ENCODE results near the gene MNAT1. TPM values are rescaled to one million over a fixed set of nuclear protein-coding genes. Genes with fewer than 3 reads are reported as not detected.
"Not testable (repeated sequence)": the region's sequence is repeated elsewhere in the genome, so short reads cannot be mapped to it uniquely, and the experiment has no call there.

The MNAT1 gene
- polyA plus RNA-seq, 3 donors, result 4.1 to 5.8 (median 4.5) TPM

DNA sequence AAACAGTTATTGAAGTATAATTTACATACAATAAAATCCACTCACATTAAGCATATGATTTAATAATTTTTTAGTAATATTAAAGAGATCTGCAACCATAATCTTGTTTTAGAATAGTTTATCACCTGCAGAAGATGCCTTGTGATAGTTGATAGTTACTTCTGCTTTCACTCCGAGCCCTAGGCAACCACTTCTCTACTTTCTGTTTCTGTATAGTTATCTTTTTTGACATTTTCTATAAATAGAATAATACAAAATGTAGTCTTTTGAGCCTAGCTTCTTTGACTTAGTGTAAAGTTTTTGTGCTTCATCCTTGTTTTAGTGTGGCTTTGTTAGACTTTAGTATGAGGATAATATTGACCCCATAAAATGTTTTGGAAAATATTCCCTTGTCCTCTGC lies 111.0 kb downstream of the MNAT1 start:
- Histone ChIP-seq H3K9me3 (replicated peaks in 1 of 2; ENCODE audit: control insufficient read depth in 1 of 2, insufficient read depth in 1 of 2, low read length in 2 of 2) (peaks cover 3 to 18% of the 10 kb centered on the region in 2 donors), H3K4me1 (ENCODE audit: control insufficient read depth in 1 of 2, insufficient read depth in 2 of 2, low read length in 2 of 2) (peaks cover 5 to 13% of the 10 kb centered on the region in 2 donors), H3K4me3 (replicated peaks in 1 of 3; ENCODE audit: low read depth in 2 of 3, low read length in 3 of 3) (peak overlapping the region in 2 of 3 experiments; percentile 13 to 50), H3K27me3 (ENCODE audit: control insufficient read depth in 2 of 2, insufficient read depth in 2 of 2, low read length in 2 of 2) (no peaks in the 10 kb centered on the region), H3K4me2 (replicated peaks; ENCODE audit: extremely low read depth, low read length, poor library complexity, severe bottlenecking) (peak overlapping the region; percentile 62), H3K36me3 (replicated peaks in 1 of 2; ENCODE audit: control insufficient read depth in 1 of 2, insufficient read depth in 2 of 2, low read length in 2 of 2) (no peaks in the 10 kb centered on the region), H3K79me2 (ENCODE audit: insufficient read depth, low read length) (no peaks in the 10 kb centered on the region), H2AFZ (ENCODE audit: insufficient read depth, low read depth, low read length, poor library complexity, severe bottlenecking) (no peak overlapping the region), H3K27ac (ENCODE audit: low read depth in 1 of 2, low read length in 2 of 2) (peak overlapping the region in 1 of 2 donors; percentile 63), H4K20me1 (ENCODE audit: insufficient read depth, low read length) (no peaks in the 10 kb centered on the region), H3K9ac (ENCODE audit: insufficient read depth, low read length, poor library complexity, severe bottlenecking) (no peak overlapping the region)
- peaks cover 9 to 27% (median 17%) of the 10 kb centered on the region in 7 donors for H3K9me3 Mint-ChIP-seq
- H3K27me3 Mint-ChIP-seq (ENCODE audit: low read depth in 3 of 3), result no peaks in the 10 kb centered on the region
- TF ChIP-seq, protein P1, sequence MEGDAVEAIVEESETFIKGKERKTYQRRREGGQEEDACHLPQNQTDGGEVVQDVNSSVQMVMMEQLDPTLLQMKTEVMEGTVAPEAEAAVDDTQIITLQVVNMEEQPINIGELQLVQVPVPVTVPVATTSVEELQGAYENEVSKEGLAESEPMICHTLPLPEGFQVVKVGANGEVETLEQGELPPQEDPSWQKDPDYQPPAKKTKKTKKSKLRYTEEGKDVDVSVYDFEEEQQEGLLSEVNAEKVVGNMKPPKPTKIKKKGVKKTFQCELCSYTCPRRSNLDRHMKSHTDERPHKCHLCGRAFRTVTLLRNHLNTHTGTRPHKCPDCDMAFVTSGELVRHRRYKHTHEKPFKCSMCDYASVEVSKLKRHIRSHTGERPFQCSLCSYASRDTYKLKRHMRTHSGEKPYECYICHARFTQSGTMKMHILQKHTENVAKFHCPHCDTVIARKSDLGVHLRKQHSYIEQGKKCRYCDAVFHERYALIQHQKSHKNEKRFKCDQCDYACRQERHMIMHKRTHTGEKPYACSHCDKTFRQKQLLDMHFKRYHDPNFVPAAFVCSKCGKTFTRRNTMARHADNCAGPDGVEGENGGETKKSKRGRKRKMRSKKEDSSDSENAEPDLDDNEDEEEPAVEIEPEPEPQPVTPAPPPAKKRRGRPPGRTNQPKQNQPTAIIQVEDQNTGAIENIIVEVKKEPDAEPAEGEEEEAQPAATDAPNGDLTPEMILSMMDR (IDR thresholded peaks at IDR 0.05), result no peak
- peak; percentile 7 to 34 (median 23) for DNase-seq
- peaks cover 16 to 21% of the 10 kb centered on the region in 2 donors for H3K36me3 Mint-ChIP-seq
- H3K27ac Mint-ChIP-seq, result peak overlapping the region in 4 of 7 donors; percentile 47 to 90 (median 70)
- peaks cover 9% of the 10 kb centered on the region for H3K4me1 Mint-ChIP-seq
- peak overlapping the region in 1 of 2 donors; percentile 80 for H3K4me3 Mint-ChIP-seq
- intact Hi-C loops (cut with micrococcal nuclease), result no loop called here
- no CpG with 5 or more reads among the region's 1 CpG for WGBS (ENCODE audit: insufficient coverage)

DNA sequence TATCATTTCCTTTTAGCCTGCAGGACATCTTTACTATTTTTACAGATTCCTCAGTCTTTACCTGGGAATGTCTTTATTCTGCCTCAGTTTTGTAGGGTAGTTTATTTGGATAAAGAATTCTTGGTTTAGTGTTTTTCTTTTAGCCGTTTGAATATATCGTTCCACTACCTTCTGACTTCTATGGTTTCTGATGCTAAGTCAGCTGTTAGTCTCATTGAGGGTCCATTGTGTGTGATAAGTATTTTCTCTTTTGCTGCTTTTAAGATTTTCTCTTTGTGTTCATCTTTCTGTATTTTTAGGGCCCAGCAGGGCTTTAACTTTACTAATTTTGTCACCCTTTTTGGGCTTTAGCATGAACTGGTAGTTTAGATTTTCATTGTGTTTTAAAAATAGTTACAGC lies 113.5 kb downstream of the MNAT1 start:
- no peaks in the 10 kb centered on the region for H3K79me2 ChIP-seq (ENCODE audit: insufficient read depth, low read length)
- 100% methylated on average over 1 of the region's 2 CpGs for WGBS (ENCODE audit: insufficient coverage)
- TF ChIP-seq, protein P1 (IDR thresholded peaks at IDR 0.05), result no peak
- H3K9ac ChIP-seq (ENCODE audit: insufficient read depth, low read length, poor library complexity, severe bottlenecking), result no peak overlapping the region
- Mint-ChIP-seq H3K36me3 (peaks cover 22 to 31% of the 10 kb centered on the region in 2 donors), H3K4me1 (peaks cover 9% of the 10 kb centered on the region), H3K27me3 (ENCODE audit: low read depth in 3 of 3) (peaks cover 0 to 2% (median 0%) of the 10 kb centered on the region in 3 donors), H3K4me3 (no peak overlapping the region), H3K9me3 (peaks cover 12 to 31% (median 21%) of the 10 kb centered on the region in 7 donors), H3K27ac (no peak overlapping the region)
- peaks cover 3 to 18% of the 10 kb centered on the region in 2 donors for H3K9me3 ChIP-seq (replicated peaks in 1 of 2; ENCODE audit: control insufficient read depth in 1 of 2, insufficient read depth in 1 of 2, low read length in 2 of 2)
- DNase-seq, result no peak
- H2AFZ ChIP-seq (ENCODE audit: insufficient read depth, low read depth, low read length, poor library complexity, severe bottlenecking), result no peak overlapping the region
- H3K27me3 ChIP-seq (ENCODE audit: control insufficient read depth in 2 of 2, insufficient read depth in 2 of 2, low read length in 2 of 2), result no peaks in the 10 kb centered on the region
- no peak overlapping the region for H3K4me2 ChIP-seq (replicated peaks; ENCODE audit: extremely low read depth, low read length, poor library complexity, severe bottlenecking)
- H3K4me1 ChIP-seq (ENCODE audit: control insufficient read depth in 1 of 2, insufficient read depth in 2 of 2, low read length in 2 of 2), result peaks cover 5 to 13% of the 10 kb centered on the region in 2 donors
- intact Hi-C loops (cut with micrococcal nuclease), result no loop called here
- H3K4me3 ChIP-seq (replicated peaks in 1 of 3; ENCODE audit: low read depth in 2 of 3, low read length in 3 of 3), result no peak overlapping the region
- no peak overlapping the region for H3K27ac ChIP-seq (ENCODE audit: low read depth in 1 of 2, low read length in 2 of 2)
- no peaks in the 10 kb centered on the region for H3K36me3 ChIP-seq (replicated peaks in 1 of 2; ENCODE audit: control insufficient read depth in 1 of 2, insufficient read depth in 2 of 2, low read length in 2 of 2)
- no peaks in the 10 kb centered on the region for H4K20me1 ChIP-seq (ENCODE audit: insufficient read depth, low read length)

DNA sequence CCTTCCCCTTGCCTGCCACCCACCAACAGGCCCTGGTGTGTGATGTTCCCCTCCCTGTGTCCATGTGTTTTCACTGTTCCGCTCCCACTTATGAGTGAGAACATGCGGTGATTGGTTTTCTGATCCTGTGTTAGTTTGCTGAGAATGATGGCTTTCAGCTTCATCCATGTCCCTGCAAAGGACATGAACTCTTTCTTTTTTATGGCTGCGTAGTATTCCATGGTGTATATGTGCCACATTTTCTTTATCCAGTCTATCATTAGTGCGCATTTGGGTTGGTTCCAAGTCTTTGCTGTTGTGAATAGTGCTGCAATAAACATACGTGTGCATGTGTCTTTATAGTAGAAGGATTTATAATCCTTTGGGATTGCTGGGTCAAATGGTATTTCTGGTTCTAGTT lies 117.1 kb downstream of the MNAT1 start:
- peaks cover 32 to 41% of the 10 kb centered on the region in 2 donors for H3K36me3 Mint-ChIP-seq
- H3K36me3 ChIP-seq (replicated peaks in 1 of 2; ENCODE audit: control insufficient read depth in 1 of 2, insufficient read depth in 2 of 2, low read length in 2 of 2); H3K4me1 Mint-ChIP-seq; H3K4me1 ChIP-seq (ENCODE audit: control insufficient read depth in 1 of 2, insufficient read depth in 2 of 2, low read length in 2 of 2); H3K4me2 ChIP-seq (replicated peaks; ENCODE audit: extremely low read depth, low read length, poor library complexity, severe bottlenecking); H2AFZ ChIP-seq (ENCODE audit: insufficient read depth, low read depth, low read length, poor library complexity, severe bottlenecking); H3K27ac ChIP-seq (ENCODE audit: low read depth in 1 of 2, low read length in 2 of 2); intact Hi-C loops (cut with micrococcal nuclease); H3K4me3 ChIP-seq (replicated peaks in 1 of 3; ENCODE audit: low read depth in 2 of 3, low read length in 3 of 3); H3K9ac ChIP-seq (ENCODE audit: insufficient read depth, low read length, poor library complexity, severe bottlenecking); H3K27me3 ChIP-seq (ENCODE audit: control insufficient read depth in 2 of 2, insufficient read depth in 2 of 2, low read length in 2 of 2); H4K20me1 ChIP-seq (ENCODE audit: insufficient read depth, low read length); H3K27me3 Mint-ChIP-seq (ENCODE audit: low read depth in 3 of 3); DNase-seq; H3K79me2 ChIP-seq (ENCODE audit: insufficient read depth, low read length): not testable (repeated sequence)
- peaks cover 13 to 18% of the 10 kb centered on the region in 2 donors for H3K9me3 ChIP-seq (replicated peaks in 1 of 2; ENCODE audit: control insufficient read depth in 1 of 2, insufficient read depth in 1 of 2, low read length in 2 of 2)
- peak overlapping the region in 1 of 7 donors; percentile 25 for H3K27ac Mint-ChIP-seq
- H3K4me3 Mint-ChIP-seq, result peak overlapping the region in 1 of 2 donors; percentile 58
- WGBS (ENCODE audit: insufficient coverage), result no CpG with 5 or more reads among the region's 5 CpGs
- H3K9me3 Mint-ChIP-seq, result peaks cover 18 to 34% (median 28%) of the 10 kb centered on the region in 7 donors

Measured in CD14-positive monocyte (primary cell).